Jurkat, Clone E6-1 (cell line): ENCODE results near the gene COL13A1.

ENCODE experiments used
- DNase-seq: peaks from one replicate; pipeline ENCODE4 v3.0.0-alpha.2; 2011; ENCODE audit warnings: low read depth, low spot score
- H3K4me3 ChIP-seq: 2 replicates; pipeline ENCODE4 v1.5.1; 2011; ENCODE audit warnings: mild to moderate bottlenecking, low read length, control low read depth, moderate library complexity

COL13A1 gene

GRCh38 chr10:69965919-69966662 lies 164.4 kb downstream of the COL13A1 start:
- no peak for DNase-seq
- H3K4me3 ChIP-seq = no peak overlapping the region

GRCh38 chr10:69968830-69969229 lies 167.1 kb downstream of the COL13A1 start:
- DNase-seq = no peak
- no peak overlapping the region for H3K4me3 ChIP-seq

- no peak for DNase-seq
- H3K4me3 ChIP-seq = no peak overlapping the region
Measured at GRCh38 chr10:69969977-69970376, 168.3 kb downstream of the COL13A1 start.

- no peak for DNase-seq
- H3K4me3 ChIP-seq = no peak overlapping the region
Measured at GRCh38 chr10:69972981-69973397, 171.3 kb downstream of the COL13A1 start.

- H3K4me3 ChIP-seq = no peak overlapping the region
- DNase-seq = no peak
Measured at GRCh38 chr10:69973678-69974077, 172.0 kb downstream of the COL13A1 start.

- no peak for DNase-seq
- H3K4me3 ChIP-seq = no peak overlapping the region
Measured at GRCh38 chr10:69974551-69975155, 172.9 kb downstream of the COL13A1 start.

- DNase-seq = peak; percentile 37
- no peak overlapping the region for H3K4me3 ChIP-seq
Measured at GRCh38 chr10:69976795-69977546, 175.3 kb downstream of the COL13A1 start.

GRCh38 chr10:69979174-69979573 lies 177.5 kb downstream of the COL13A1 start:
- DNase-seq = no peak
- no peak overlapping the region for H3K4me3 ChIP-seq

GRCh38 chr10:69980672-69981071 lies 179.0 kb downstream of the COL13A1 start:
- DNase-seq = no peak
- H3K4me3 ChIP-seq = no peak overlapping the region

- DNase-seq = no peak
- H3K4me3 ChIP-seq = no peak overlapping the region
Measured at GRCh38 chr10:69988094-69988493, 186.4 kb downstream of the COL13A1 start.

- no peak for DNase-seq
- no peak overlapping the region for H3K4me3 ChIP-seq
Measured at GRCh38 chr10:69991151-69991550, 189.4 kb downstream of the COL13A1 start.

GRCh38 chr10:69994262-69994661 lies 192.6 kb downstream of the COL13A1 start:
- H3K4me3 ChIP-seq = no peak overlapping the region
- peak; percentile 45 for DNase-seq

- DNase-seq = no peak
- H3K4me3 ChIP-seq = no peak overlapping the region
Measured at GRCh38 chr10:69996611-69997010, 194.9 kb downstream of the COL13A1 start.

- H3K4me3 ChIP-seq = no peak overlapping the region
- no peak for DNase-seq
Measured at GRCh38 chr10:70000262-70000661, 198.6 kb downstream of the COL13A1 start.

- no peak for DNase-seq
- no peak overlapping the region for H3K4me3 ChIP-seq
Measured at GRCh38 chr10:70007116-70007820, 205.6 kb downstream of the COL13A1 start.
